Activated B cell treated with CpG ODN at 0.5 μM for 24 hours (primary cell): ENCODE data around the gene OS9. TPM values are rescaled to one million over a fixed set of nuclear protein-coding genes. Genes with fewer than 3 reads are reported as not detected.

Source experiments
- ATAC-seq: fragments of 200-7000 bp; cut with Tn5 transposase; one replicate; pipeline ENCODE4 v1.10.0; 2021; ENCODE audit warnings: low read depth, mild to moderate bottlenecking, moderate library complexity
- CTCF ChIA-PET: fragments of 350-600 bp; sonication (Branson Sonifier 250); formaldehyde crosslinking; loops from one replicate; lab custom pipeline; 2021; ENCODE audit warnings: antibody characterized with exemption; lab: Charles Lee
- POLR2A ChIA-PET: fragments of 350-600 bp; sonication (Branson Sonifier 250); formaldehyde crosslinking; loops from one replicate; lab custom pipeline; 2021; ENCODE audit warnings: antibody characterized with exemption; lab: Charles Lee
- DNase-seq: peaks from one replicate; pipeline ENCODE4 v3.0.0; 2022
- H3K27ac Mint-ChIP-seq: one replicate; pipeline ENCODE4 v1.8.0; 2020; ENCODE audit warnings: mixed read lengths
- H3K27me3 Mint-ChIP-seq: one replicate; pipeline ENCODE4 v1.8.0; 2021; ENCODE audit warnings: mixed read lengths
- H3K36me3 Mint-ChIP-seq: one replicate; pipeline ENCODE4 v1.8.0; 2021; ENCODE audit warnings: low read depth, mixed read lengths
- H3K4me1 Mint-ChIP-seq: one replicate; pipeline ENCODE4 v1.8.0; 2021; ENCODE audit warnings: mixed read lengths
- H3K4me3 Mint-ChIP-seq: one replicate; pipeline ENCODE4 v1.8.0; 2020; ENCODE audit warnings: mild to moderate bottlenecking, mixed read lengths
- H3K9me3 Mint-ChIP-seq: one replicate; pipeline ENCODE4 v1.8.0; 2020; ENCODE audit warnings: mixed read lengths
- intact Hi-C: fragments of 100-400 bp; cut with micrococcal nuclease; formaldehyde crosslinking; loops from one replicate; pipeline ENCODE4 v1.15.1; 2024
- total RNA-seq: library from RNA; stranded (reverse); gene quantifications from 2 replicates; pipeline ENCODE4 v1.2.3, GENCODE V29; 2022
- TF ChIP-seq, protein P1 (sequence below): fragments of 200-600 bp; IDR thresholded peaks from one replicate; pipeline ENCODE4 v1.8.0; 2022; ENCODE audit warnings: antibody characterized with exemption, mild to moderate bottlenecking

Gene OS9
- total RNA-seq, 1 donor from 2014 or later: 166 TPM

DNA sequence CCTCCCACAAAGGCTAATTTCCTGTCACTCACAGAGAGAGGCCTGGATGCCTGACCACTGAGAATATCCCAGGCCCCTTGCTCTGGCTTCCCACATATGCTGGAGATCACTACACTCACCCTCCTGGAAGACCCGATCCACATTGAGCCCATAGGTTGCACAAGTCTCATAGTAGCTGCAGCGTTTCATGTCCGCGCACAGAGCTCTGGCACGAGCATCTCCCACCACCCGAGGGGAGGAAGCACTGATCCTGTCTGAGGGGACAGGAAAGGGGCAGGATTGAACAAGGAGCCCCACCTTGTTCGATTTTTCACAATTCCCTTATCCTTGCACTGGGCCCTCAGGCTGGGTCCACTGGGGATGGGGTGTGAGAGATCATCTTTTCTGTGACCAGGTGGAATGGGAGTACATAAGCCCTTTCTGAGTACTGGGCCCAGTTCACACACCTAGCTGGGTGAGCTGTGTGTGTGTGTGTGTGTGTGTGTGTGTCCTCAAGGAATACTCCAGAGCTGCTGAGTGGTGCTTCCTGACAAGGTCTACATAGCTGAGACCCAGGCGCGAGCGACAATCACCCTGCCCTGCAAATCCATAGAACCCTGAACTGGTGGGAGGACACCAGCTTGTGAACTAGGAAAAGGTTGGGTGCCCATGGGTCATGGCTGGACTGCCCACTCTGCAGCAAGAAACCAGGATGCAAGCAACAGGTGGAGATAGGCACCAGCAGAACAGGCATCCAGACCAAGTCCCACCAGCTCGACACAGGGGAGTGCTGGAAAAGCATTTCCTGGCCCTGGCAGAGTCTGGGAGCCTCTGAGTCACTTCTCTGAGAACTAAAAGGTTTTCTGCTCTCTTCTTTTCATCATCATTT, 39.0 kb downstream of the OS9 start:
- intact Hi-C loops: no loop called here
- H3K36me3 Mint-ChIP-seq: peaks cover 73% of the 10 kb centered on the region
- TF ChIP-seq, protein P1, sequence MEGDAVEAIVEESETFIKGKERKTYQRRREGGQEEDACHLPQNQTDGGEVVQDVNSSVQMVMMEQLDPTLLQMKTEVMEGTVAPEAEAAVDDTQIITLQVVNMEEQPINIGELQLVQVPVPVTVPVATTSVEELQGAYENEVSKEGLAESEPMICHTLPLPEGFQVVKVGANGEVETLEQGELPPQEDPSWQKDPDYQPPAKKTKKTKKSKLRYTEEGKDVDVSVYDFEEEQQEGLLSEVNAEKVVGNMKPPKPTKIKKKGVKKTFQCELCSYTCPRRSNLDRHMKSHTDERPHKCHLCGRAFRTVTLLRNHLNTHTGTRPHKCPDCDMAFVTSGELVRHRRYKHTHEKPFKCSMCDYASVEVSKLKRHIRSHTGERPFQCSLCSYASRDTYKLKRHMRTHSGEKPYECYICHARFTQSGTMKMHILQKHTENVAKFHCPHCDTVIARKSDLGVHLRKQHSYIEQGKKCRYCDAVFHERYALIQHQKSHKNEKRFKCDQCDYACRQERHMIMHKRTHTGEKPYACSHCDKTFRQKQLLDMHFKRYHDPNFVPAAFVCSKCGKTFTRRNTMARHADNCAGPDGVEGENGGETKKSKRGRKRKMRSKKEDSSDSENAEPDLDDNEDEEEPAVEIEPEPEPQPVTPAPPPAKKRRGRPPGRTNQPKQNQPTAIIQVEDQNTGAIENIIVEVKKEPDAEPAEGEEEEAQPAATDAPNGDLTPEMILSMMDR: no peak
- no peaks in the 10 kb centered on the region for H3K27me3 Mint-ChIP-seq
- no peak for ATAC-seq
- DNase-seq: no peak
- CTCF ChIA-PET: interaction anchor here (0.7 kb wide), 1 partner anchor 351 kb away, joined by 3 read pairs; no protein-coding TSS in a partner anchor
- POLR2A ChIA-PET: interaction anchor here (0.6 to 1.0 kb wide), 2 partner anchors 8 to 9 kb away, joined by 3 to 6 read pairs; no protein-coding TSS in a partner anchor
- no peaks in the 10 kb centered on the region for H3K9me3 Mint-ChIP-seq
- peaks cover 3% of the 10 kb centered on the region for H3K4me1 Mint-ChIP-seq
- H3K4me3 Mint-ChIP-seq: no peak overlapping the region
- no peak overlapping the region for H3K27ac Mint-ChIP-seq

- H3K4me3 Mint-ChIP-seq: no peak overlapping the region
- POLR2A ChIA-PET: interaction anchor here (0.6 kb wide), 1 partner anchor 8 kb away, joined by 3 read pairs; no protein-coding TSS in a partner anchor
- H3K36me3 Mint-ChIP-seq: peaks cover 67% of the 10 kb centered on the region
- peaks cover 4% of the 10 kb centered on the region for H3K4me1 Mint-ChIP-seq
- no peaks in the 10 kb centered on the region for H3K9me3 Mint-ChIP-seq
- ATAC-seq: no peak
- intact Hi-C loops: no loop called here
- CTCF ChIA-PET: no interaction called here
- H3K27me3 Mint-ChIP-seq: no peaks in the 10 kb centered on the region
- no peak for DNase-seq
- TF ChIP-seq, protein P1: no peak
- H3K27ac Mint-ChIP-seq: no peak overlapping the region
Observed at GRCh38 chr12:57733928-57734327, 40.0 kb downstream of the OS9 start.

- ChIA-PET POLR2A (no interaction called here), CTCF (interaction anchor here (0.6 kb wide), 1 partner anchor 152 kb away, joined by 3 read pairs; no protein-coding TSS in a partner anchor)
- Mint-ChIP-seq H3K27me3 (no peaks in the 10 kb centered on the region), H3K4me1 (peaks cover 10% of the 10 kb centered on the region), H3K27ac (no peak overlapping the region), H3K9me3 (no peaks in the 10 kb centered on the region), H3K4me3 (no peak overlapping the region), H3K36me3 (peaks cover 66% of the 10 kb centered on the region)
- TF ChIP-seq, protein P1: no peak
- DNase-seq (no peak), ATAC-seq (no peak)
- intact Hi-C loops: no loop called here
Observed at GRCh38 chr12:57734591-57734990, 40.7 kb downstream of the OS9 start.

- no peaks in the 10 kb centered on the region for H3K9me3 Mint-ChIP-seq
- H3K4me1 Mint-ChIP-seq: peaks cover 12% of the 10 kb centered on the region
- H3K36me3 Mint-ChIP-seq: peaks cover 60% of the 10 kb centered on the region
- H3K4me3 Mint-ChIP-seq: no peak overlapping the region
- CTCF ChIA-PET: no interaction called here
- ATAC-seq: no peak
- DNase-seq: no peak
- POLR2A ChIA-PET: interaction anchor here (0.6 kb wide), 1 partner anchor 40 kb away, joined by 4 read pairs; no protein-coding TSS in a partner anchor
- TF ChIP-seq, protein P1: no peak
- H3K27ac Mint-ChIP-seq: no peak overlapping the region
- intact Hi-C loops: no loop called here
- no peaks in the 10 kb centered on the region for H3K27me3 Mint-ChIP-seq
Observed at GRCh38 chr12:57735198-57735855, 41.4 kb downstream of the OS9 start.
